T-helper 17 cell (primary cell): Measurements from ENCODE around the gene SOS2. TPM values are rescaled to one million over a fixed set of nuclear protein-coding genes. Genes with fewer than 3 reads are reported as not detected.

ENCODE experiments used
- ATAC-seq: fragments of 150-1000 bp; cut with Tn5 transposase; 2 replicates; pipeline ENCODE4 v1.10.0; 2021; ENCODE audit warnings: mild to moderate bottlenecking, moderate library complexity
- DNase-seq, 3 donors: peaks; one replicate each; pipeline versions ENCODE4 v3.0.0 to v3.0.0-alpha.2; 2020 to 2021
- H3K9me3 ChIP-seq: one replicate; pipeline ENCODE4 v1.7.0; 2013; ENCODE audit warnings: low read length, mild to moderate bottlenecking; ENCODE audit not compliant: control insufficient read depth, poor library complexity, severe bottlenecking
- H3K27ac Mint-ChIP-seq: one replicate; pipeline ENCODE4 v1.8.0; 2022; ENCODE audit warnings: mild to moderate bottlenecking, moderate library complexity, mixed read lengths
- H3K27me3 Mint-ChIP-seq: one replicate; pipeline ENCODE4 v1.8.0; 2022; ENCODE audit warnings: mixed read lengths
- H3K36me3 Mint-ChIP-seq: one replicate; pipeline ENCODE4 v1.8.0; 2022; ENCODE audit warnings: low read depth, mixed read lengths
- H3K4me1 Mint-ChIP-seq: one replicate; pipeline ENCODE4 v1.8.0; 2022; ENCODE audit warnings: mild to moderate bottlenecking, mixed read lengths
- H3K4me3 Mint-ChIP-seq: one replicate; pipeline ENCODE4 v1.8.0; 2022; ENCODE audit warnings: mild to moderate bottlenecking, moderate library complexity, mixed read lengths
- total RNA-seq, 4 donors: library from RNA in 2 of 4; stranded (reverse) in 2 of 4; gene quantifications; one replicate each; pipeline ENCODE4 v1.2.3 and lab custom pipeline; 2022 to 2026

Gene SOS2
- total RNA-seq, 2 donors from 2014 or later, result 33.8 to 40.3 TPM

GRCh38 chr14:50242096-50242495 is 10.7 kb upstream of the SOS2 start:
- H3K27me3 Mint-ChIP-seq, result no peaks in the 10 kb centered on the region
- no peaks in the 10 kb centered on the region for H3K36me3 Mint-ChIP-seq
- ATAC-seq (no peak), DNase-seq (no peak)
- no peaks in the 10 kb centered on the region for H3K4me1 Mint-ChIP-seq
- no peaks in the 10 kb centered on the region for H3K9me3 ChIP-seq
- no peak overlapping the region for H3K27ac Mint-ChIP-seq
- H3K4me3 Mint-ChIP-seq, result no peak overlapping the region

DNA sequence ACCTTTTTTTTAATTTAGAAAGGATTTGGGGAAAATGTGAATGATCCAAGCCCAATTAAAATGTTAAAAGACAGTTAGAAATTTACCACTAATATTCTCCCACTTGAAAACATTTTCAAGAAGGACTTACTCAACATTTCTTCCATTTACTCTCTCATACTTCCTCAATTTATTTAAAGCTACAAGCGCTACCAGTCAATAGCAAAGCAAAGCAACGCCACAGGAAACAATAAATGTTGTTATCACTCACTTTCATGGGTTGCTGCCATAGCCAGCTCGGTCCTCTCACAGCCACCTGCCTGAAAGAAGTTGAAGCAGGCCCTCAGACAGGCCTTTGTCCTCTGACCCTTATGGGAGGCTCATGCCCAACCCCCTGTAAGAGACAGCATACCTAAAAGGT is 6.0 kb upstream of the SOS2 start:
- H3K27me3 Mint-ChIP-seq, result no peaks in the 10 kb centered on the region
- DNase-seq (no peak), ATAC-seq (no peak)
- no peak overlapping the region for H3K4me3 Mint-ChIP-seq
- H3K27ac Mint-ChIP-seq, result no peak overlapping the region
- peaks cover 2% of the 10 kb centered on the region for H3K4me1 Mint-ChIP-seq
- H3K9me3 ChIP-seq, result no peaks in the 10 kb centered on the region
- H3K36me3 Mint-ChIP-seq, result no peaks in the 10 kb centered on the region

GRCh38 chr14:50233951-50234250 is 2.5 kb upstream of the SOS2 start:
- DNase-seq, result no peak
- H3K27me3 Mint-ChIP-seq, result no peaks in the 10 kb centered on the region

GRCh38 chr14:50233166-50233950 is 2.0 kb upstream of the SOS2 start:
- Mint-ChIP-seq H3K4me1 (peaks cover 16% of the 10 kb centered on the region), H3K36me3 (no peaks in the 10 kb centered on the region), H3K27me3 (no peaks in the 10 kb centered on the region), H3K27ac (peak overlapping the region; percentile 89), H3K4me3 (peak overlapping the region; percentile 84)
- ATAC-seq, result no peak
- H3K9me3 ChIP-seq, result no peaks in the 10 kb centered on the region
- no peak for DNase-seq

More at GRCh38 chr14:50233951-50234250, 2.5 kb upstream of the SOS2 start:
- no peaks in the 10 kb centered on the region for H3K9me3 ChIP-seq
- ATAC-seq, result no peak
- H3K4me1 Mint-ChIP-seq, result peaks cover 16% of the 10 kb centered on the region
- no peaks in the 10 kb centered on the region for H3K36me3 Mint-ChIP-seq
- peak overlapping the region; percentile 89 for H3K27ac Mint-ChIP-seq
- H3K4me3 Mint-ChIP-seq, result peak overlapping the region; percentile 84

GRCh38 chr14:50232276-50232642 is 881 bp upstream of the SOS2 start:
- Mint-ChIP-seq H3K4me1 (peaks cover 19% of the 10 kb centered on the region), H3K36me3 (no peaks in the 10 kb centered on the region), H3K27me3 (no peaks in the 10 kb centered on the region), H3K27ac (peak overlapping the region; percentile 89), H3K4me3 (peak overlapping the region; percentile 85)
- no peaks in the 10 kb centered on the region for H3K9me3 ChIP-seq
- DNase-seq, result no peak
- no peak for ATAC-seq

GRCh38 chr14:50230701-50231474 is 490 bp downstream of the SOS2 start:
- Mint-ChIP-seq H3K27me3 (no peaks in the 10 kb centered on the region), H3K27ac (peak overlapping the region; percentile 92), H3K4me1 (peaks cover 29% of the 10 kb centered on the region), H3K4me3 (peak overlapping the region; percentile 93), H3K36me3 (no peaks in the 10 kb centered on the region)
- ATAC-seq, result peak; percentile 8
- no peaks in the 10 kb centered on the region for H3K9me3 ChIP-seq
- DNase-seq, result peak in 1 of 3 donors; percentile 5

DNA sequence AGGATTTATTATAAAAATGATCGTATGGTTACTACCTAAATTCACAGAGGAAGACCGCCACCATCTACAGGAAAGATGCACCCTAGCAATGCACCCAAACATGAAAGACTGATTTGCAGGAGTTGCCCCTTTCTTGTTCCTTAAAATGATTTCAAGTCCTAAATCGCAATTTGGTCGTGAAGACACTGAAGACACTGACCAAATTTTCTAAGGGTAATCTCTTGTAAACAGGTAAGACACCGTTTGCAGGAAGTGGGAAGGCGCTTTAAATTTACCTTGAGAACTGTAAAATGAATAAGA is 1.0 kb downstream of the SOS2 start:
- Mint-ChIP-seq H3K4me3 (peak overlapping the region; percentile 93), H3K4me1 (peaks cover 32% of the 10 kb centered on the region), H3K36me3 (no peaks in the 10 kb centered on the region), H3K27ac (peak overlapping the region; percentile 92), H3K27me3 (no peaks in the 10 kb centered on the region)
- DNase-seq, result no peak
- H3K9me3 ChIP-seq, result no peaks in the 10 kb centered on the region
- ATAC-seq, result no peak

DNA sequence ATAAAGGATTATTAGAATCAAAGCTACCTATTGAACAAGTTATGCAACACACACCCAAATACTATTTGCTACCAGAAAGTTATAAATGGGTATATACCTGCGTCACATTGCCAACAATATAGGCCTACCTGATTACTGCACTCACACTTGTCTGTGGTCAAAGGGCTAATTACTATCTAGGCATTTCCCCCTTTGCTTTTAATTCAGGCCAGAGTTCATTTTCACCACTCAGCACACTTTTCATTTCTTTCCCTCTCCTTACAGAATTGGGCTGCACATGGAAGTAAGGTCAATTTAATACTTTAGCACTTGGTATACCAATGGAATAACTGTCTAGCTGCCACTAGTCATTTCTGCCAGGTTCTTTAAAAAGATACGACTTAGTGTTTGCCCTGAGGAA is 1.7 kb downstream of the SOS2 start:
- Mint-ChIP-seq H3K27ac (peak overlapping the region; percentile 92), H3K27me3 (no peaks in the 10 kb centered on the region), H3K4me3 (peak overlapping the region; percentile 47), H3K36me3 (no peaks in the 10 kb centered on the region), H3K4me1 (peaks cover 34% of the 10 kb centered on the region)
- no peaks in the 10 kb centered on the region for H3K9me3 ChIP-seq
- no peak for ATAC-seq
- DNase-seq, result no peak

DNA sequence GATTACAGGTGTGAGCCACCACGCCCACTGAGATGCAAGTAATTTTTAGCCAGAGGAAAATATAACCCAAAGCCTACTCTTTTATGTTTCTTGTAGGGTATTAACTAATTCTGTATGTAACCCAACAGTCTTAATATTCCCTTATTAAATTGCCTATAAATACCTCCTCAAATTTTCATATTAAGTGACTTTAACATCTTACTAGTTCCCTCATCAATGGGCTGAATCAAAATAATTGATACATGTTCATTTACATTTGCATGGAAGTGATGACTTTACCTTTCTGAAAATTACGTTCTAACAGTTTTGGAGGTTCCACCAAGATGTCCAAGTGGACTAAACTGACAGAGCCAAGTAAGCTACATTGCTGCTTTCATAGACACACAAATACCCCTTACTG is 3.1 kb downstream of the SOS2 start:
- Mint-ChIP-seq H3K4me1 (peaks cover 35% of the 10 kb centered on the region), H3K4me3 (no peak overlapping the region), H3K27ac (no peak overlapping the region), H3K27me3 (no peaks in the 10 kb centered on the region), H3K36me3 (no peaks in the 10 kb centered on the region)
- no peak for ATAC-seq
- DNase-seq, result no peak
- H3K9me3 ChIP-seq, result no peaks in the 10 kb centered on the region

DNA sequence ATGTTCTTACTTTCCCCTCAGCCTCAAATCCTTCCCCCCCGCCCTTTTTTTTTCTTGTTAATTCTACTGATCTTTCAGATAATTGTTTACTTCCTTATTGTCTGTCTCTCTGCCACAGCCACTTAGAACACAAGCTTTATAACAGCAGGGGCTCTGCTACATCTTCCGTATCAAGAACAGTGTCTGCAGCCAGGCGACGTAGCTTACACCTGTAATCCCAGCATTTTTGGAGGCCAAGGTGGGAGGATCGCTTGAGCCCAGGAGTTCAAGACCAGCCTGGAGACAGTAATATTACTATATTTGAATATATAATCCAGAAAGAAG is 5.4 kb downstream of the SOS2 start:
- ATAC-seq (peak; percentile 44), DNase-seq (no peak)
- H3K27me3 Mint-ChIP-seq, result no peaks in the 10 kb centered on the region
- peaks cover 41% of the 10 kb centered on the region for H3K4me1 Mint-ChIP-seq
- peak overlapping the region; percentile 21 for H3K4me3 Mint-ChIP-seq
- peak overlapping the region; percentile 82 for H3K27ac Mint-ChIP-seq
- no peaks in the 10 kb centered on the region for H3K9me3 ChIP-seq
- H3K36me3 Mint-ChIP-seq, result peaks cover 2% of the 10 kb centered on the region

DNA sequence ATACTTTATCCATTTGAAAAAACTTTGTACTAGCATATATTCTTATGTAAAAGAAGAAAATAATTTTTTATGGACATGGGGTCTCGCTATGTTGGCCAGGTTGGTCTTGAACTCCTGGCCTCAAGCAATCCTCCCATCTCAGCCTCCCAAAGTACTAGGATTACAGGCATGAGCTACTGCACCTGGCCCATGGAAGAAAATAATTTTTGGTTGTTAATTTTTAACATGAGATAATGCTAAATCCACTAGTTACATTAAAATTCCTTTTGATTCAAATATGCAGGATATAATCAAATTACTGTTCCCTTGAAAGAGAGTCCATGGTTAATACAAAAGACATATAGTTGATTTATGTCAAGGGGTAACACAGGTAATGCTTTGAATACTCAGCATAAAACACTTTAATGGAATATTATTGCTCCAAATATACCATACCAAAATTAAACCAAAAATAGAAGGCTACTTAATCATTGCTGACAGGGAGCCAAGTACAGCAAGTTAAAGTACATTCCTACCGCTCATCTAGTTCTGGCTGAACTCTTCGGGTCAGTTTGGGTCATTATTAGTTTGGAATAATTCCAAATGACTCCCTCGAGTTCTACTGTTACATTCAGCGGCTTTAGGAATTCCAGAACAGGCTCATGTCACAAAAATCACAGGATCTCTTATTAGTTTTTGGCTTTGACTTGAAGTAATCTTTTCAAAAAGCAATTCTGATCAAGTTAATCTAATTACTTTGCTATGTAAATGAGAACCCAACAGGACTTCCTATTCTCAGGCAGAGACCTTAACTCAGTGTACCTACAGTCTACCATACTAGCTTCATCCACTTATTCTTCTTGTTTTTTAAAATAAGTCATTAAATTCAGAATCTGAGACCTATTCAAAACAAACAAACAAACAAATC is 6.1 kb downstream of the SOS2 start:
- DNase-seq (no peak), ATAC-seq (peak; percentile 17)
- peak overlapping the region; percentile 82 for H3K27ac Mint-ChIP-seq
- H3K27me3 Mint-ChIP-seq, result no peaks in the 10 kb centered on the region
- H3K4me3 Mint-ChIP-seq, result peak overlapping the region; percentile 21
- peaks cover 41% of the 10 kb centered on the region for H3K4me1 Mint-ChIP-seq
- H3K36me3 Mint-ChIP-seq, result peaks cover 2% of the 10 kb centered on the region
- H3K9me3 ChIP-seq, result no peaks in the 10 kb centered on the region

DNA sequence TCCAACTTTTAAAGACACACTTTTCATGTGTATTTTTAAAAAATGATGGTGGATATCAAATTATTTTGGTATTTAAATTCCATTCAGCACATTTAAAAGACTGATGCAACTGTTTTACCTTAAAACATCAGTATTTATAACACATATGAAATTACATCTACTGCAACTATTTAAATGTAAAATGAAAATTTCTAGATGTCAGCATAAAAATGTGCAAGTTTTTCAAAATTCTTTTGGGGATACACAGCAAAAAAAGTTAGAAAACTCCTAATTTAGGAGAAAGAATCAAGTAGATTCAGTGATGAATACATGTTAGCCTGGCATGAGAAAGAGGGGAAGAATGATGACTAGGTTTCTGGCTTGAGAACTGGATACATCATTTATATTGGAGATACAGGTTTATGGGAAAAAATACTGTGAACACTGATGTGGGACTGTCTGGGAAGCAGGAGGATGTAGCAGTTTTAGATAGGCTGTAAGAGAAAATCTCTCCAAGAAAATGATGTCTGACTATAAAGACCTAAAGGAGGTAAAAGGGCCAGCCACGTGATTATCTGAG is 9.2 kb downstream of the SOS2 start:
- ATAC-seq (no peak), DNase-seq (no peak)
- Mint-ChIP-seq H3K27ac (peak overlapping the region; percentile 47), H3K4me1 (peaks cover 39% of the 10 kb centered on the region), H3K4me3 (no peak overlapping the region), H3K27me3 (no peaks in the 10 kb centered on the region), H3K36me3 (peaks cover 2% of the 10 kb centered on the region)
- H3K9me3 ChIP-seq, result no peaks in the 10 kb centered on the region

DNA sequence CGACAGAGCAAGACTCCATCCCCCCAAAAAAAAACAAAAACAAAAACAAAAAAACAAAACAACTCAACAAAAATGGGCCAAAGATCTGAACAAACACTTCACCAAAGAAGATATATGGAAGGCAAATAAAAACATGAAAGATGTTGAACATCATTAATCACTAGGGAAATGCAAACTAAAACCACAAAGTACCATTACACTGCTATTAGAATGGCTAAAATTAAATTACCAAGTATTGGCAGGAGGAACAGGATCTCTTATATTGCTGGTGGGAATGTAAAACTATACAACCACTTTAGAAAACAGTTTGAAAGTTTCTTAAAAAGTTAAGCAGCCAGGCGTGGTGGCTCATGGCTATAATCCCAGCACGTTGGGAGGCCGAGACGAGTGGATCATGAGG is 12.9 kb downstream of the SOS2 start:
- H3K4me3 Mint-ChIP-seq, result no peak overlapping the region
- DNase-seq (no peak), ATAC-seq (no peak)
- H3K27me3 Mint-ChIP-seq, result no peaks in the 10 kb centered on the region
- no peak overlapping the region for H3K27ac Mint-ChIP-seq
- H3K36me3 Mint-ChIP-seq, result peaks cover 2% of the 10 kb centered on the region
- H3K9me3 ChIP-seq, result no peaks in the 10 kb centered on the region
- peaks cover 21% of the 10 kb centered on the region for H3K4me1 Mint-ChIP-seq
